Ascending aorta (tissue), 2 donors: Measurements from ENCODE around the gene PIP5K1C. TPM values are rescaled to one million over a fixed set of nuclear protein-coding genes. Genes with fewer than 3 reads are reported as not detected.

Source experiments
- DNase-seq, 2 donors: peaks; one replicate each; pipeline ENCODE4 v3.0.0-alpha.2; 2019; ENCODE audit warnings: low spot score in 2 of 2
- H3K27ac ChIP-seq, 2 donors: fragments of 200-600 bp; sonication (generic); one replicate each; pipeline ENCODE4 v1.5.1; 2016 to 2017; ENCODE audit warnings: mild to moderate bottlenecking in 1 of 2
- H3K27me3 ChIP-seq: fragments of 200-600 bp; sonication (generic); one replicate; pipeline ENCODE4 v1.5.1; 2017
- H3K36me3 ChIP-seq, 2 donors: fragments of 200-600 bp; sonication (generic); one replicate each; pipeline ENCODE4 v1.5.1; 2016
- H3K4me1 ChIP-seq, 2 donors: fragments of 200-600 bp; sonication (generic); one replicate each; pipeline ENCODE4 v1.5.1; 2016 to 2017; ENCODE audit warnings: mild to moderate bottlenecking in 1 of 2
- H3K4me3 ChIP-seq, 2 donors: fragments of 200-600 bp; sonication (generic); one replicate each; pipeline ENCODE4 v1.5.1; 2016 to 2017; ENCODE audit warnings: mild to moderate bottlenecking in 1 of 2
- H3K9me3 ChIP-seq, 2 donors: fragments of 200-600 bp; sonication (generic); one replicate each; pipeline ENCODE4 v1.5.1; 2016
- intact Hi-C: fragments of 100-400 bp; cut with DNase I; formaldehyde crosslinking; loops from one replicate; pipeline ENCODE4 v1.15.1; 2023
- total RNA-seq: library from RNA; depleted of rRNA; stranded (reverse); fragments of >200 nt; gene quantifications from one replicate; pipeline ENCODE4 v1.1.0, GENCODE V29; 2016
- TF ChIP-seq, protein P1 (sequence below), 3 experiments: fragments of 200-600 bp in 2 of 3; fragments of 450-650 bp in 1 of 3; sonication (generic) in 2 of 3; IDR thresholded peaks; one replicate each; pipeline ENCODE4 v1.5.1; 2016 to 2019; ENCODE audit warnings: antibody characterized with exemption in 3 of 3, mild to moderate bottlenecking in 1 of 3, moderate library complexity in 1 of 3

Gene PIP5K1C
- total RNA-seq, 1 donor from 2014 or later, result 87.3 TPM

DNA sequence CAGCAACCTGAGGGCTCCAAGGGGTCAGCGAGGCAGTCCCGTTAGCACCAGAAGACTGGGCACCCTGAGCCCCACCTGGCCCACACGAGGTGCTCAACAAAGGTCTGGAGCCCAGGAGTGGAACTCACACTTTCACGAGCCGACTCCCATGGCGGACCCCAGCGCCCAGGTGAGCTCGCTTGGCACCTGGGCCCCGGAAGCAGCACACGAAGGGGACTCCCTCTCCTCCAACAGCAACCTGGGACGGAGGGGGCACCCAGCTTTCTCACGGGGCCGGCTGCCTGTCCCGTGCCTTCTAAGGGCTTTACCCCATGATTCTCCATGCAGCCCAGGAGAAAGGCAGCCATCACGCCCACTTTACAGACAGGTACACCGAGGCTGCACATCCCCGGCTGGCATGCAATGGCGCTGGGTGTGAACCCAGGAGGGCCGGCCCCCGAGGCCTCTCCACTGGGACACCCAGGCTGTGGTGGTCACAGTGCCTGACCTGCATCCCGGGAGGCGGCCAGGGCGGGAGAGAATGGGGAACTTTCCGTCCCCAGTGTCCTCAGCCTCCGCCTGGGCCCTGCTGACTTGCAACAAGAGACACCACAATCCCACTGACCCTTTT is 5.0 kb downstream of the PIP5K1C start:
- Histone ChIP-seq H3K36me3 (peaks cover 4 to 7% of the 10 kb centered on the region in 2 donors), H3K9me3 (no peaks in the 10 kb centered on the region), H3K27me3 (no peaks in the 10 kb centered on the region), H3K4me3 (no peak overlapping the region), H3K4me1 (peaks cover 12 to 36% of the 10 kb centered on the region in 2 donors), H3K27ac (peak overlapping the region in 1 of 2 donors; percentile 64)
- no peak for DNase-seq
- TF ChIP-seq, protein P1, sequence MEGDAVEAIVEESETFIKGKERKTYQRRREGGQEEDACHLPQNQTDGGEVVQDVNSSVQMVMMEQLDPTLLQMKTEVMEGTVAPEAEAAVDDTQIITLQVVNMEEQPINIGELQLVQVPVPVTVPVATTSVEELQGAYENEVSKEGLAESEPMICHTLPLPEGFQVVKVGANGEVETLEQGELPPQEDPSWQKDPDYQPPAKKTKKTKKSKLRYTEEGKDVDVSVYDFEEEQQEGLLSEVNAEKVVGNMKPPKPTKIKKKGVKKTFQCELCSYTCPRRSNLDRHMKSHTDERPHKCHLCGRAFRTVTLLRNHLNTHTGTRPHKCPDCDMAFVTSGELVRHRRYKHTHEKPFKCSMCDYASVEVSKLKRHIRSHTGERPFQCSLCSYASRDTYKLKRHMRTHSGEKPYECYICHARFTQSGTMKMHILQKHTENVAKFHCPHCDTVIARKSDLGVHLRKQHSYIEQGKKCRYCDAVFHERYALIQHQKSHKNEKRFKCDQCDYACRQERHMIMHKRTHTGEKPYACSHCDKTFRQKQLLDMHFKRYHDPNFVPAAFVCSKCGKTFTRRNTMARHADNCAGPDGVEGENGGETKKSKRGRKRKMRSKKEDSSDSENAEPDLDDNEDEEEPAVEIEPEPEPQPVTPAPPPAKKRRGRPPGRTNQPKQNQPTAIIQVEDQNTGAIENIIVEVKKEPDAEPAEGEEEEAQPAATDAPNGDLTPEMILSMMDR (IDR thresholded peaks at IDR 0.05), result no peak
- intact Hi-C loops, result no loop called here

DNA sequence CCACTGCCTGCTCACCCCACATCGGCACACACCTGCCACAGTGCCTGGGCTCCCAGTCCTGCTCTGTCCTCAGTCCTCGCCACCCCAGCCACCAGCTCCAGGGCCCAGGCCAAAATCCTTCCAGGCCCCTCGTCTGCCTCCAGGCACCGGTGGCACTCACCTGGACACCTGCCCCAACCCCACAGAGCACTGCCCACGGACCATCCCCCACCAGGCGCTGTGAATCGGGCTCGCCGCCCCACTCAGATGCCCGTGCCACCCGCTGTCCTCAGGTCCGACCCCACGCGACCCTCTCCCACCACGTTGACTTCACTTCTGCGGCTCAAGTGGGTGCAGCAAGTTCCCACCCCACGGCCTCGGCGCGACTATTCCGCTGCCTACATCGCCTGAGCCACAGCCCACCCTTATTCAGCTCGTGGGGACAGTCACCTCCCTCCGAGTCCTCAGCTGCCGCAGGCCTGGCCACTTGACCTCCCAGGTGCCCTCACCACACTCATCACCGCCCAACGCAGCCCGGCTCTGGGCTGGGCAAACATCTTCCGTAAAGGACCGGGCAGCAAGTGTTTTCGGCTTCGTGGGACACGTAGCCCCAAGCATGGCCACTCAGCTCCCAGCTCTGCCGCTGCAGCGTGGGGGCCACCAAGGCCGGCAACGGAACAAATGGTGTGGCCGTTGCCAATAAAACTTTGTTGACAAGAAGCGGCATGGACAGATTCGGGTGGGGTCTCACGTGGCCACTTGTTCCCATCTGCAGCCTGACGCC is 5.7 kb downstream of the PIP5K1C start:
- peak overlapping the region; percentile 64 to 80 for H3K27ac ChIP-seq
- H3K4me3 ChIP-seq, result no peak overlapping the region
- peaks cover 12 to 36% of the 10 kb centered on the region in 2 donors for H3K4me1 ChIP-seq
- DNase-seq, result no peak
- no peaks in the 10 kb centered on the region for H3K27me3 ChIP-seq
- H3K36me3 ChIP-seq, result peaks cover 4 to 7% of the 10 kb centered on the region in 2 donors
- intact Hi-C loops, result no loop called here
- TF ChIP-seq, protein P1 (IDR thresholded peaks at IDR 0.05), result no peak
- H3K9me3 ChIP-seq, result no peaks in the 10 kb centered on the region

- H3K27ac ChIP-seq, result peak overlapping the region; percentile 64 to 80
- intact Hi-C loops, result no loop called here
- peaks cover 12 to 33% of the 10 kb centered on the region in 2 donors for H3K4me1 ChIP-seq
- H3K36me3 ChIP-seq, result peaks cover 4 to 7% of the 10 kb centered on the region in 2 donors
- H3K4me3 ChIP-seq, result peak overlapping the region in 1 of 2 donors; percentile 39
- no peaks in the 10 kb centered on the region for H3K27me3 ChIP-seq
- no peaks in the 10 kb centered on the region for H3K9me3 ChIP-seq
- TF ChIP-seq, protein P1 (IDR thresholded peaks at IDR 0.05), result no peak
- no peak for DNase-seq
These were observed 7.0 kb downstream of the PIP5K1C start for GRCh38 chr19:3693025-3693925.

DNA sequence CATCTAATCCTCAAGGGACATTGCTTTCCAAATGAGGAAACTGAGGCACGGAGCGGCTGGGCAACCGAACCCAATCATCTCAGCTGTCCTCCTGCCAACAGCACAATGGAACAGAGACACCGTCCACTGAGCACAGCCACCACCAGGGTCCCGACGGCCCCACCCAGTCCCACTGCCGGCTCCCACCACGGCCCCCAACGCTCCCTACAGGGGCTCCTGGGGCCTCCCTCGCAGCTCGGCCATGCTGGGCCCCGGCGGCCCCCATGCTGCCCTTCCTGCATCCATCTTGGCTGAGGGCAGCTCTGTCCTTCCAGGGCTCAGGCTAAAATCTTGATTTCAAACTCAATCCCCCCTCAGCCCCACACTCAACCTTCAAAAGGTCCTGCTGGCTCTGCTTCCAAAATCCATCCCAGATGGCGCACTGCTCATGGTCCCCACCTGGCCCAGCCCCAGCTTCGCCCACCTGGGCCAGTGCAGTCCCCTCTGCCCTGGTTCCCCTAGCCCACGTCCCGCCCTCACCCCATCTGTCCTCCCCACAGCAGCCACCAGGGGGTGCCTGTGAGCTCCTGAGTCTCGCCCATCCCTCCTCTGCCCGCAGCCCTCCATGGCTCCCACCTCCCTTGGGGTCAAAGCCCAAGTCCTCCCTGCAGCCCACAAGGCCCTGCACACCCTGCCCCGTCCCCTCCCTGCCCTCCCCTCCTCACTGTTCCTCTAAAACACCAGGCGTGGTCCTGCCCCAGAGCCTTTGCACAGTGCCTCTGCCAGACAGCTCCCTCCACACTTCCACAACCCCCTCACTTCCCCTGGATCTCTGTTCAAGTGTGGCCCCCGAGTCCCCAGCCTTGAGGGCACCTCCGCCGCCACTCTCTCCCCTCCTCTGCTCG is 7.9 kb downstream of the PIP5K1C start:
- TF ChIP-seq, protein P1 (IDR thresholded peaks at IDR 0.05), result peak; percentile 39 to 57 (median 54)
- no peak for DNase-seq
- Histone ChIP-seq H3K27ac (peak overlapping the region; percentile 64 to 80), H3K9me3 (no peaks in the 10 kb centered on the region), H3K4me1 (peaks cover 12 to 33% of the 10 kb centered on the region in 2 donors), H3K4me3 (peak overlapping the region in 1 of 2 donors; percentile 39), H3K36me3 (peaks cover 4 to 7% of the 10 kb centered on the region in 2 donors), H3K27me3 (no peaks in the 10 kb centered on the region)
- intact Hi-C loops, result no loop called here

GRCh38 chr19:3691726-3692125 is 8.5 kb downstream of the PIP5K1C start:
- TF ChIP-seq, protein P1 (IDR thresholded peaks at IDR 0.05), result no peak

More at GRCh38 chr19:3691726-3692125, 8.5 kb downstream of the PIP5K1C start:
- Histone ChIP-seq H3K4me3 (no peak overlapping the region), H3K27me3 (no peaks in the 10 kb centered on the region), H3K36me3 (peaks cover 4 to 7% of the 10 kb centered on the region in 2 donors), H3K9me3 (no peaks in the 10 kb centered on the region), H3K27ac (peak overlapping the region in 1 of 2 donors; percentile 80), H3K4me1 (peaks cover 12 to 38% of the 10 kb centered on the region in 2 donors)
- no peak for DNase-seq
- intact Hi-C loops, result no loop called here
